GM20000 (cell line): ENCODE measurements around the gene FKTN.
A peak's percentile ranks its signal among the peaks of the same experiment; 100 is the strongest.
"Not testable (repeated sequence)": the region's sequence is repeated elsewhere in the genome, so short reads cannot be mapped to it uniquely, and the experiment has no call there.

Experiments
- DNase-seq: peaks from one replicate; pipeline ENCODE4 v3.0.0; 2012; ENCODE audit warnings: low spot score
- CTCF ChIP-seq: IDR thresholded peaks from 2 replicates; pipeline ENCODE4 v1.5.1; 2012; ENCODE audit warnings: mild to moderate bottlenecking, control low read depth; ENCODE audit errors: extremely low read depth, missing control alignments

FKTN gene

GRCh38 chr9:105531530-105531929 lies 26.4 kb upstream of the FKTN start:
- no peak for TF ChIP-seq CTCF

GRCh38 chr9:105535920-105536668 lies 21.8 kb upstream of the FKTN start:
- DNase-seq = no peak
- TF ChIP-seq CTCF = no peak

More at GRCh38 chr9:105531530-105531929, 26.4 kb upstream of the FKTN start:
- DNase-seq = no peak

- no peak for TF ChIP-seq CTCF
- DNase-seq = no peak
Observed at GRCh38 chr9:105539452-105539851, 18.5 kb upstream of the FKTN start.

GRCh38 chr9:105541838-105542237 lies 16.1 kb upstream of the FKTN start:
- peak; percentile 25 for DNase-seq
- TF ChIP-seq CTCF = no peak

GRCh38 chr9:105554042-105554441 lies 3.9 kb upstream of the FKTN start:
- TF ChIP-seq CTCF = no peak
- DNase-seq = no peak

- no peak for DNase-seq
- TF ChIP-seq CTCF = no peak
Observed at GRCh38 chr9:105572455-105572854, 14.5 kb downstream of the FKTN start.

- not testable (repeated sequence) for DNase-seq
Observed at GRCh38 chr9:105579952-105580351, 22.0 kb downstream of the FKTN start.

GRCh38 chr9:105581550-105581949 lies 23.6 kb downstream of the FKTN start:
- not testable (repeated sequence) for DNase-seq
